ENCODE data around the gene LZTS3. TPM values are rescaled to one million over a fixed set of nuclear protein-coding genes. Genes with fewer than 3 reads are reported as not detected.

Gene LZTS3
- polyA plus RNA-seq, 3 donors: 0.05 to 0.45 TPM; not detected in 1

- WGBS (ENCODE audit: insufficient coverage): no CpG with 5 or more reads among the region's 5 CpGs
- intact Hi-C loops (cut with micrococcal nuclease): no loop called here
- Histone ChIP-seq H2AFZ (ENCODE audit: insufficient read depth, low read depth, low read length, poor library complexity, severe bottlenecking) (no peak overlapping the region), H3K9me3 (replicated peaks in 1 of 2; ENCODE audit: control insufficient read depth in 1 of 2, insufficient read depth in 1 of 2, low read length in 2 of 2) (no peaks in the 10 kb centered on the region), H3K4me3 (replicated peaks in 1 of 3; ENCODE audit: low read depth in 2 of 3, low read length in 3 of 3) (no peak overlapping the region), H3K9ac (ENCODE audit: insufficient read depth, low read length, poor library complexity, severe bottlenecking) (no peak overlapping the region), H3K4me2 (replicated peaks; ENCODE audit: extremely low read depth, low read length, poor library complexity, severe bottlenecking) (no peak overlapping the region), H3K79me2 (ENCODE audit: insufficient read depth, low read length) (no peaks in the 10 kb centered on the region), H4K20me1 (ENCODE audit: insufficient read depth, low read length) (no peaks in the 10 kb centered on the region), H3K27ac (ENCODE audit: low read depth in 1 of 2, low read length in 2 of 2) (no peak overlapping the region), H3K36me3 (replicated peaks in 1 of 2; ENCODE audit: control insufficient read depth in 1 of 2, insufficient read depth in 2 of 2, low read length in 2 of 2) (no peaks in the 10 kb centered on the region), H3K4me1 (ENCODE audit: control insufficient read depth in 1 of 2, insufficient read depth in 2 of 2, low read length in 2 of 2) (no peaks in the 10 kb centered on the region), H3K27me3 (ENCODE audit: control insufficient read depth in 2 of 2, insufficient read depth in 2 of 2, low read length in 2 of 2) (peaks cover 0 to 1% of the 10 kb centered on the region in 2 donors)
- TF ChIP-seq CTCF (IDR thresholded peaks at IDR 0.05): no peak
- Mint-ChIP-seq H3K27me3 (ENCODE audit: low read depth in 3 of 3) (peaks cover 4 to 7% (median 7%) of the 10 kb centered on the region in 3 donors), H3K4me1 (peaks cover 3% of the 10 kb centered on the region), H3K27ac (no peak overlapping the region), H3K4me3 (no peak overlapping the region), H3K36me3 (peaks cover 2 to 3% of the 10 kb centered on the region in 2 donors), H3K9me3 (peaks cover 0 to 1% (median 0%) of the 10 kb centered on the region in 7 donors)
- DNase-seq: no peak
These were observed 7.9 kb upstream of the LZTS3 start for GRCh38 chr20:3181270-3181669.

- peaks cover 14 to 17% (median 16%) of the 10 kb centered on the region in 3 donors for H3K27me3 Mint-ChIP-seq (ENCODE audit: low read depth in 3 of 3)
- WGBS (ENCODE audit: insufficient coverage): 70% methylated on average over 2 of the region's 4 CpGs
- H3K27ac Mint-ChIP-seq: no peak overlapping the region
- H3K4me3 ChIP-seq (replicated peaks in 1 of 3; ENCODE audit: low read depth in 2 of 3, low read length in 3 of 3): no peak overlapping the region
- no peaks in the 10 kb centered on the region for H3K9me3 ChIP-seq (replicated peaks in 1 of 2; ENCODE audit: control insufficient read depth in 1 of 2, insufficient read depth in 1 of 2, low read length in 2 of 2)
- H3K36me3 Mint-ChIP-seq: peaks cover 0 to 5% of the 10 kb centered on the region in 2 donors
- peaks cover 3 to 11% of the 10 kb centered on the region in 2 donors for H3K27me3 ChIP-seq (ENCODE audit: control insufficient read depth in 2 of 2, insufficient read depth in 2 of 2, low read length in 2 of 2)
- no peaks in the 10 kb centered on the region for H4K20me1 ChIP-seq (ENCODE audit: insufficient read depth, low read length)
- H3K4me1 ChIP-seq (ENCODE audit: control insufficient read depth in 1 of 2, insufficient read depth in 2 of 2, low read length in 2 of 2): no peaks in the 10 kb centered on the region
- peaks cover 0 to 1% (median 0%) of the 10 kb centered on the region in 7 donors for H3K9me3 Mint-ChIP-seq
- intact Hi-C loops (cut with micrococcal nuclease): no loop called here
- H3K27ac ChIP-seq (ENCODE audit: low read depth in 1 of 2, low read length in 2 of 2): no peak overlapping the region
- DNase-seq: no peak
- no peak overlapping the region for H3K9ac ChIP-seq (ENCODE audit: insufficient read depth, low read length, poor library complexity, severe bottlenecking)
- no peak overlapping the region for H3K4me2 ChIP-seq (replicated peaks; ENCODE audit: extremely low read depth, low read length, poor library complexity, severe bottlenecking)
- no peaks in the 10 kb centered on the region for H3K79me2 ChIP-seq (ENCODE audit: insufficient read depth, low read length)
- no peak for TF ChIP-seq CTCF (IDR thresholded peaks at IDR 0.05)
- no peaks in the 10 kb centered on the region for H3K36me3 ChIP-seq (replicated peaks in 1 of 2; ENCODE audit: control insufficient read depth in 1 of 2, insufficient read depth in 2 of 2, low read length in 2 of 2)
- no peak overlapping the region for H3K4me3 Mint-ChIP-seq
- H2AFZ ChIP-seq (ENCODE audit: insufficient read depth, low read depth, low read length, poor library complexity, severe bottlenecking): no peak overlapping the region
- peaks cover 3% of the 10 kb centered on the region for H3K4me1 Mint-ChIP-seq
These were observed 7.0 kb upstream of the LZTS3 start for GRCh38 chr20:3180319-3180718.
